GM19468 (cell line): ENCODE results near the gene MSL3.

Experiments
- ATAC-seq: cut with Tn5 transposase; IDR thresholded peaks from one replicate; pipeline ENCODE4 v1.9.1; 2021; ENCODE audit warnings: mild to moderate bottlenecking, moderate library complexity, moderate number of reproducible peaks; ENCODE audit not compliant: unreplicated experiment; ENCODE audit errors: extremely low read depth

MSL3 gene

GRCh38 chrX:11813341-11813740 lies 55.3 kb downstream of the MSL3 start:
- ATAC-seq, result no peak
